H9 (cell line): ENCODE data around the gene FCN2. TPM values are rescaled to one million over a fixed set of nuclear protein-coding genes. Genes with fewer than 3 reads are reported as not detected.

Source experiments
- DNase-seq: peaks from one replicate; pipeline ENCODE4 v3.0.0-alpha.2; 2017
- H2AFZ ChIP-seq: one replicate; pipeline ENCODE4 v1.6.1; 2013; ENCODE audit warnings: mild to moderate bottlenecking, low read length, control low read depth, moderate library complexity
- H2AK5ac ChIP-seq: 2 replicates; pipeline ENCODE4 v1.6.1; 2013; ENCODE audit warnings: low read length, control low read depth, mixed read lengths; ENCODE audit not compliant: insufficient read length
- H2BK120ac ChIP-seq: one replicate; pipeline ENCODE4 v1.6.1; 2013; ENCODE audit warnings: low read depth, mild to moderate bottlenecking, low read length, control low read depth, inconsistent platforms; ENCODE audit not compliant: poor library complexity, severe bottlenecking
- H2BK12ac ChIP-seq: 2 replicates; pipeline ENCODE4 v1.6.1; 2013; ENCODE audit warnings: low read length, control low read depth, mixed read lengths, low read depth; ENCODE audit not compliant: insufficient read length
- H2BK15ac ChIP-seq: 2 replicates; pipeline ENCODE4 v1.6.1; 2013; ENCODE audit warnings: low read depth, low read length, control low read depth
- H2BK20ac ChIP-seq: one replicate; pipeline ENCODE4 v1.6.1; 2013; ENCODE audit warnings: low read depth, mild to moderate bottlenecking, low read length, control low read depth, inconsistent platforms; ENCODE audit not compliant: poor library complexity, severe bottlenecking
- H2BK5ac ChIP-seq: 2 replicates; pipeline ENCODE4 v1.6.1; 2013; ENCODE audit warnings: low read length, control low read depth, mixed read lengths; ENCODE audit not compliant: insufficient read length
- H3K14ac ChIP-seq: 2 replicates; pipeline ENCODE4 v1.6.1; 2013; ENCODE audit warnings: low read length, control low read depth; ENCODE audit not compliant: insufficient read depth
- H3K18ac ChIP-seq: 2 replicates; pipeline ENCODE4 v1.6.1; 2013; ENCODE audit warnings: low read depth, mild to moderate bottlenecking, mixed read lengths, low read length, control low read depth; ENCODE audit not compliant: insufficient read length
- H3K23ac ChIP-seq: 2 replicates; pipeline ENCODE4 v1.6.1; 2013; ENCODE audit warnings: low read length, control low read depth, mixed read lengths, low read depth; ENCODE audit not compliant: insufficient read length
- H3K23me2 ChIP-seq: 2 replicates; pipeline ENCODE4 v1.6.1; 2013; ENCODE audit warnings: low read depth, mild to moderate bottlenecking, mixed read lengths, low read length, control low read depth; ENCODE audit not compliant: insufficient read length, poor library complexity, severe bottlenecking
- H3K27ac ChIP-seq: 2 replicates; pipeline ENCODE4 v1.5.1; 2013; ENCODE audit warnings: low read length, control low read depth, mixed read lengths, low read depth; ENCODE audit not compliant: insufficient read length
- H3K27me3 ChIP-seq: 2 replicates; pipeline ENCODE4 v1.6.1; 2013; ENCODE audit warnings: low read length, control low read depth, inconsistent platforms; ENCODE audit not compliant: insufficient read depth
- H3K4ac ChIP-seq: 2 replicates; pipeline ENCODE4 v1.6.1; 2013; ENCODE audit warnings: low read depth, mild to moderate bottlenecking, control low read depth, inconsistent platforms, low read length, moderate library complexity
- H3K4me1 ChIP-seq: 2 replicates; pipeline ENCODE4 v1.6.1; 2013; ENCODE audit warnings: low read length, control low read depth, inconsistent platforms; ENCODE audit not compliant: insufficient read depth
- H3K4me2 ChIP-seq: 2 replicates; pipeline ENCODE4 v1.6.1; 2013; ENCODE audit warnings: low read length, control low read depth, mixed read lengths; ENCODE audit not compliant: insufficient read length, insufficient read depth
- H3K56ac ChIP-seq: 2 replicates; pipeline ENCODE4 v1.6.1; 2013; ENCODE audit warnings: low read depth, mild to moderate bottlenecking, mixed read lengths, low read length, control low read depth; ENCODE audit not compliant: insufficient read length
- H3K79me1 ChIP-seq: 2 replicates; pipeline ENCODE4 v1.6.1; 2013; ENCODE audit warnings: low read depth, mild to moderate bottlenecking, moderate library complexity, low read length, control low read depth, inconsistent platforms; ENCODE audit not compliant: insufficient read depth, poor library complexity, severe bottlenecking
- H3K79me2 ChIP-seq: 2 replicates; pipeline ENCODE4 v1.6.1; 2013; ENCODE audit warnings: low read length, control low read depth, inconsistent platforms; ENCODE audit not compliant: insufficient read depth
- H3K9ac ChIP-seq: 2 replicates; pipeline ENCODE4 v1.6.1; 2013; ENCODE audit warnings: low read length, control low read depth, mixed read lengths; ENCODE audit not compliant: insufficient read length; ENCODE audit errors: extremely low read depth
- H3K9me3 ChIP-seq: one replicate; pipeline ENCODE4 v1.6.1; 2013; ENCODE audit warnings: low read depth, low read length, inconsistent platforms; ENCODE audit not compliant: control insufficient read depth
- H3T11ph ChIP-seq: one replicate; pipeline ENCODE4 v1.6.1; 2013; ENCODE audit warnings: mild to moderate bottlenecking, low read length, control low read depth, inconsistent platforms
- H4K20me1 ChIP-seq: one replicate; pipeline ENCODE4 v1.6.1; 2013; ENCODE audit not compliant: control insufficient read depth, insufficient read length, insufficient read depth
- H4K5ac ChIP-seq: 2 replicates; pipeline ENCODE4 v1.6.1; 2013; ENCODE audit warnings: low read depth, mild to moderate bottlenecking, mixed read lengths, low read length, control low read depth; ENCODE audit not compliant: insufficient read length
- H4K8ac ChIP-seq: replicated peaks from 2 replicates; pipeline ENCODE4 v1.6.1; 2013; ENCODE audit warnings: low read length, control low read depth, mixed read lengths, low read depth; ENCODE audit not compliant: insufficient read length
- H4K91ac ChIP-seq: 2 replicates; pipeline ENCODE4 v1.6.1; 2013; ENCODE audit warnings: low read depth, mild to moderate bottlenecking, moderate library complexity, mixed read lengths, low read length, control low read depth; ENCODE audit not compliant: insufficient read length
- H3K27ac Mint-ChIP-seq, 3 experiments: 2 replicates in 2 of 3; 3 replicates in 1 of 3; pipeline ENCODE4 v1.8.0; 2020 to 2021; ENCODE audit warnings: mixed read lengths in 3 of 3, mild to moderate bottlenecking in 1 of 3, moderate library complexity in 1 of 3
- H3K27me3 Mint-ChIP-seq: 2 replicates; pipeline ENCODE4 v1.8.0; 2021; ENCODE audit warnings: low read depth, mild to moderate bottlenecking, moderate library complexity, mixed read lengths
- H3K36me3 Mint-ChIP-seq, 3 experiments: 2 replicates in 2 of 3; 3 replicates in 1 of 3; pipeline ENCODE4 v1.8.0; 2020 to 2021; ENCODE audit warnings: low read depth in 3 of 3, mixed read lengths in 3 of 3; ENCODE audit not compliant: insufficient read depth in 1 of 3
- H3K4me1 Mint-ChIP-seq, 2 experiments: 2 replicates each; pipeline ENCODE4 v1.8.0; 2020; ENCODE audit warnings: mixed read lengths in 2 of 2
- H3K4me3 Mint-ChIP-seq, 2 experiments: 2 replicates in 1 of 2; 3 replicates in 1 of 2; pipeline ENCODE4 v1.8.0; 2020 to 2021; ENCODE audit warnings: mild to moderate bottlenecking in 2 of 2, mixed read lengths in 2 of 2, moderate library complexity in 1 of 2
- H3K9me3 Mint-ChIP-seq, 2 experiments: 2 replicates in 1 of 2; 3 replicates in 1 of 2; pipeline ENCODE4 v1.8.0; 2020; ENCODE audit warnings: mild to moderate bottlenecking in 2 of 2, mixed read lengths in 2 of 2, moderate library complexity in 1 of 2
- CTCF ChIP-seq: fragments of 200-600 bp; sonication (generic); conservative IDR thresholded peaks from 3 replicates; pipeline ENCODE4 v1.8.0; 2021; ENCODE audit warnings: antibody characterized with exemption, mild to moderate bottlenecking
- WGBS: extraction: QIAGEN DNeasy Blood & Tissue Kit; methylation state at CpG from one replicate; pipeline ENCODE4 v1.1.7; 2013; ENCODE audit warnings: missing lambda C conversion rate, low lambda C conversion rate, mixed read lengths; ENCODE audit not compliant: insufficient read length; ENCODE audit errors: extremely low coverage; 5-methylcytosine and 5-hydroxymethylcytosine counted together
- total RNA-seq: library from RNA; stranded (reverse); gene quantifications from 2 replicates; pipeline ENCODE4 v1.2.1, GENCODE V29; 2021

Gene FCN2
- total RNA-seq, 1 experiment from 2014 or later, result not detected

DNA sequence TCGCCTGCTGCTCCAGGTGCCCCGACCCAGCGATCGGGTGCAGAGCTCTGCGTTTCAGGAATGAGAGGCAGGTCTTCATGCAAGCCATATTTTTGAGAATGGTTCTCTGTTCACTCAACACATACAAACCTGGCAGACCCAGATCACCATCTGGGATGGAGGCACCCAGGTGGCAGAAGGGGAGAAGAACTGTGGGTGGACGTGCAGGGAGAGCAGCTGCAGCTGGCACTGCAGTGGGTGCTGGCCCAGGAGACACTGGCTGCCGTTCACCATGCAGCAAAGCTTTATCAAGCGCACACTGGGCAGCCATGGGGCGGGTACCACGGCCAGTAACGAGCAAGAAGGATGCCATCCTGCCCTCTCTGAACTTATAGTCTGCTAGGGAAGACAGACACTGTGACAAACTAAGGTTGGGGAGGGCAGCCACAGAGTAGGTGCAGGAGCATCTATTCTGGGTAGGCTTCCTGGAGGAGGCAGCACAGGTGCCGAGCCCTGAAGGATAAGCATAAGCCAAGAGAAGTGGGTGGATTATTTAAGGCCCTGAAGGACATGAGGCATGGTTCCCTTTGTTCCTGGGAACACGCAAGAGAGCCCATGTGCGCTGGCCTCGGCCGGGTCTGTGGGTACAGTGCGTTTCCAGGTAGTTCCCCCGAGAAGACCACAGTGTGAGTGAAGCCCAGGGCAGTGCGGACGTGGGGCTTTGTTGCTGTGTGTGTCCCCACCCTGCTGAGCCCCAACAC, 46.2 kb upstream of the FCN2 start:
- no peaks in the 10 kb centered on the region for H3K9me3 ChIP-seq
- no peak overlapping the region for H2BK15ac ChIP-seq
- H3K9me3 Mint-ChIP-seq, result no peaks in the 10 kb centered on the region
- WGBS, result no CpG with 5 or more reads among the region's 20 CpGs
- no peak overlapping the region for H3K14ac ChIP-seq
- H2AK5ac ChIP-seq, result no peak overlapping the region
- H3T11ph ChIP-seq, result no peak overlapping the region
- H2BK12ac ChIP-seq, result no peak overlapping the region
- no peak for DNase-seq
- H3K79me2 ChIP-seq, result no peaks in the 10 kb centered on the region
- H3K27ac ChIP-seq, result no peak overlapping the region
- no peaks in the 10 kb centered on the region for H3K23me2 ChIP-seq
- no peak overlapping the region for H4K8ac ChIP-seq
- no peaks in the 10 kb centered on the region for H4K20me1 ChIP-seq
- no peaks in the 10 kb centered on the region for H3K4me1 ChIP-seq
- H3K27ac Mint-ChIP-seq, result no peak overlapping the region; a peak in 1 of 7 replicates
- H4K91ac ChIP-seq, result no peak overlapping the region
- H3K9ac ChIP-seq, result no peak overlapping the region
- H3K23ac ChIP-seq, result no peak overlapping the region
- H3K56ac ChIP-seq, result no peak overlapping the region
- peak overlapping the region; percentile 23 for H3K18ac ChIP-seq
- H3K36me3 Mint-ChIP-seq, result no peaks in the 10 kb centered on the region; a peak in 1 of 7 replicates
- no peak overlapping the region for H2BK5ac ChIP-seq
- H2BK20ac ChIP-seq, result no peak overlapping the region
- no peak overlapping the region for H4K5ac ChIP-seq
- no peaks in the 10 kb centered on the region for H3K79me1 ChIP-seq
- no peak overlapping the region; the same call in 1 of the 2 replicates for H3K4ac ChIP-seq
- no peak overlapping the region for H2AFZ ChIP-seq
- H3K4me2 ChIP-seq, result no peak overlapping the region
- no peaks in the 10 kb centered on the region; the same call in 1 of the 2 replicates for H3K27me3 Mint-ChIP-seq
- TF ChIP-seq CTCF, result no peak
- no peak overlapping the region for H3K4me3 Mint-ChIP-seq
- H2BK120ac ChIP-seq, result no peak overlapping the region
- no peaks in the 10 kb centered on the region for H3K27me3 ChIP-seq
- no peaks in the 10 kb centered on the region for H3K4me1 Mint-ChIP-seq
